Endodermal cell (in vitro differentiated cells): ENCODE results near the gene AP1B1. TPM values are rescaled to one million over a fixed set of nuclear protein-coding genes. Genes with fewer than 3 reads are reported as not detected.

Experiments used
- DNase-seq: peaks from one replicate; pipeline ENCODE4 v3.0.0-alpha.2; 2017
- H3K27ac ChIP-seq: 2 replicates; pipeline ENCODE4 v1.5.1; 2013; ENCODE audit warnings: mild to moderate bottlenecking, low read depth, low read length, moderate library complexity
- H3K27me3 ChIP-seq: 2 replicates; pipeline ENCODE4 v1.6.1; 2013; ENCODE audit warnings: mild to moderate bottlenecking, low read length, moderate library complexity; ENCODE audit not compliant: insufficient read depth, control insufficient read depth, poor library complexity, severe bottlenecking
- H3K36me3 ChIP-seq: 2 replicates; pipeline ENCODE4 v1.7.0; 2013; ENCODE audit warnings: mild to moderate bottlenecking, low read length, moderate library complexity; ENCODE audit not compliant: control insufficient read depth, insufficient read depth
- H3K4me1 ChIP-seq: one replicate; pipeline ENCODE4 v1.7.0; 2013; ENCODE audit warnings: low read length; ENCODE audit not compliant: control insufficient read depth, insufficient read depth
- H3K4me3 ChIP-seq: 2 replicates; pipeline ENCODE4 v1.5.1; 2013; ENCODE audit warnings: mild to moderate bottlenecking, low read length, moderate library complexity
- H3K9ac ChIP-seq: 2 replicates; pipeline ENCODE4 v1.6.1; 2013; ENCODE audit warnings: mild to moderate bottlenecking, low read length, moderate library complexity; ENCODE audit not compliant: poor library complexity, severe bottlenecking; ENCODE audit errors: extremely low read depth
- H3K9me3 ChIP-seq: 2 replicates; pipeline ENCODE4 v1.6.1; 2013; ENCODE audit warnings: mild to moderate bottlenecking, low read length, moderate library complexity; ENCODE audit not compliant: control insufficient read depth
- H3K27ac Mint-ChIP-seq: 2 replicates; pipeline ENCODE4 v1.8.0; 2020; ENCODE audit warnings: mixed read lengths
- H3K27me3 Mint-ChIP-seq: 2 replicates; pipeline ENCODE4 v1.8.0; 2021; ENCODE audit warnings: mild to moderate bottlenecking, mixed read lengths; ENCODE audit not compliant: insufficient read depth
- H3K36me3 Mint-ChIP-seq: 2 replicates; pipeline ENCODE4 v1.8.0; 2020; ENCODE audit warnings: low read depth, mixed read lengths
- H3K4me1 Mint-ChIP-seq: 2 replicates; pipeline ENCODE4 v1.8.0; 2020; ENCODE audit warnings: mixed read lengths
- H3K4me3 Mint-ChIP-seq: 2 replicates; pipeline ENCODE4 v1.8.0; 2020; ENCODE audit warnings: mild to moderate bottlenecking, moderate library complexity, mixed read lengths
- H3K9me3 Mint-ChIP-seq: 2 replicates; pipeline ENCODE4 v1.8.0; 2020; ENCODE audit warnings: mild to moderate bottlenecking, mixed read lengths
- CTCF ChIP-seq: fragments of 200-600 bp; sonication (generic); conservative IDR thresholded peaks from 2 replicates; pipeline ENCODE4 v1.5.0; 2021; ENCODE audit warnings: antibody characterized with exemption, mild to moderate bottlenecking
- WGBS, 2 experiments: methylation state at CpG; one replicate each; pipeline versions ENCODE4 v1.1.5 to v1.1.7; 2013; ENCODE audit warnings: missing lambda C conversion rate in 2 of 2, mixed read lengths in 1 of 2; ENCODE audit not compliant: insufficient coverage in 1 of 2, insufficient read length in 1 of 2; 5-methylcytosine and 5-hydroxymethylcytosine counted together
- total RNA-seq, 2 donors: library from RNA; stranded (reverse); fragmentation: NEBNext Ultra II Directional in 1 of 2; extraction: Animal tissue kit (Norgen Biotek cat#: 25700) in 1 of 2; gene quantifications; 2 replicates in 1 of 2; 3 replicates in 1 of 2; pipeline ENCODE4 v1.2.1, GENCODE V29; 2021

Gene AP1B1
- total RNA-seq, 2 donors from 2014 or later, result 64.9 to 76.6 TPM

- no peak for TF ChIP-seq CTCF
- 94 to 95% methylated on average over 36 to 50 of the region's 50 CpGs for WGBS, 2 experiments
- no peak for DNase-seq
Measured at GRCh38 chr22:29311464-29312217, 76.7 kb downstream of the AP1B1 start.

DNA sequence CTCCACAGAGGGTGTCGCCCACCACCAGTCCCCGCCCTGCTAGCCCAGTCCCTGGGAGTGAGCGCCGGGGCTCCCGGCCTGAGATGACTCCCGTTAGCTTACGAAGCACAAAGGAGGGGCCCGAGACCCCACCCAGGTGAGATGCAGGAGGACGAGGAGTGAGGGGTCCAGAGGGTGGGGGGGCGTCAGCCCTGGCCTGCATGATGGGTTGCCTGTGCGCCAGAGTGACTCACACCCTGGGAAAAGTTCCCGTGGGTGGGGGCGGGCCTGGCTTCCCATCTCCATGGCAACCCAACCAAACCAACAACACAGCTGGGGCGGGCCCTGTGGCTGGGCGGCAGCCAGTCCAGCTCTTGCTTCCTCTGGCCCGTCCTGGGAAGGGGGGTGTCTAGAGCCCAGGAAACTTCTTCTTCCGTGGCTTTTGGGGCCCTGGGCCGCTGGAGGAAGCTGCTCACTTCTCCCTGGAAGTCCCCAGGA, 77.5 kb downstream of the AP1B1 start:
- peaks cover 20% of the 10 kb centered on the region for H3K4me1 Mint-ChIP-seq
- H3K27me3 Mint-ChIP-seq, result peaks cover 27% of the 10 kb centered on the region
- H3K4me3 Mint-ChIP-seq, result no peak overlapping the region
- TF ChIP-seq CTCF, result no peak
- H3K27ac Mint-ChIP-seq, result peak overlapping the region; percentile 55
- 50 to 76% methylated on average over 6 to 16 of the region's 18 CpGs for WGBS, 2 experiments
- peaks cover 10% of the 10 kb centered on the region for H3K9me3 Mint-ChIP-seq
- no peak overlapping the region for H3K9ac ChIP-seq
- no peaks in the 10 kb centered on the region for H3K36me3 ChIP-seq
- DNase-seq, result peak; percentile 88
- peak overlapping the region; percentile 44 for H3K27ac ChIP-seq
- H3K36me3 Mint-ChIP-seq, result peaks cover 11% of the 10 kb centered on the region
- H3K27me3 ChIP-seq, result peaks cover 31% of the 10 kb centered on the region
- H3K4me1 ChIP-seq, result peaks cover 8% of the 10 kb centered on the region
- no peak overlapping the region for H3K4me3 ChIP-seq
- H3K9me3 ChIP-seq, result no peaks in the 10 kb centered on the region

More at GRCh38 chr22:29311464-29312217, 76.7 kb downstream of the AP1B1 start:
- no peak overlapping the region for H3K4me3 ChIP-seq
- Mint-ChIP-seq H3K4me3 (no peak overlapping the region), H3K4me1 (peaks cover 19% of the 10 kb centered on the region), H3K9me3 (peaks cover 10% of the 10 kb centered on the region), H3K36me3 (peaks cover 11% of the 10 kb centered on the region), H3K27me3 (peaks cover 34% of the 10 kb centered on the region), H3K27ac (no peak overlapping the region)
- H3K9me3 ChIP-seq, result no peaks in the 10 kb centered on the region
- H3K4me1 ChIP-seq, result peaks cover 8% of the 10 kb centered on the region
- peaks cover 38% of the 10 kb centered on the region for H3K27me3 ChIP-seq
- H3K9ac ChIP-seq, result no peak overlapping the region
- no peaks in the 10 kb centered on the region for H3K36me3 ChIP-seq
- no peak overlapping the region for H3K27ac ChIP-seq

GRCh38 chr22:29310065-29310862, 78.1 kb downstream of the AP1B1 start:
- Histone ChIP-seq H3K9ac (no peak overlapping the region), H3K9me3 (no peaks in the 10 kb centered on the region), H3K27me3 (peaks cover 27% of the 10 kb centered on the region), H3K4me3 (no peak overlapping the region), H3K36me3 (no peaks in the 10 kb centered on the region), H3K4me1 (peaks cover 8% of the 10 kb centered on the region), H3K27ac (peak overlapping the region; percentile 44)
- Mint-ChIP-seq H3K36me3 (peaks cover 11% of the 10 kb centered on the region), H3K27me3 (peaks cover 24% of the 10 kb centered on the region), H3K9me3 (peaks cover 10% of the 10 kb centered on the region), H3K27ac (no peak overlapping the region), H3K4me3 (no peak overlapping the region), H3K4me1 (peaks cover 22% of the 10 kb centered on the region)
- no peak for TF ChIP-seq CTCF
- peak; percentile 59 for DNase-seq
- 88 to 97% methylated on average over 14 to 25 of the region's 28 CpGs for WGBS, 2 experiments
